B cell (primary cell): ENCODE measurements around the gene KLHL17. TPM values are rescaled to one million over a fixed set of nuclear protein-coding genes. Genes with fewer than 3 reads are reported as not detected.

Experiments
- ATAC-seq: fragments of 200-7000 bp; cut with Tn5 transposase; one replicate; pipeline ENCODE4 v1.10.0; 2021; ENCODE audit warnings: low read depth, mild to moderate bottlenecking, moderate number of reproducible peaks, moderate library complexity
- CTCF ChIA-PET: fragments of 350-600 bp; sonication (Branson Sonifier 250); formaldehyde crosslinking; loops from one replicate; lab custom pipeline; 2021; ENCODE audit warnings: antibody characterized with exemption, inconsistent platforms; lab: Charles Lee
- POLR2A ChIA-PET: fragments of 350-600 bp; sonication (Branson Sonifier 250); formaldehyde crosslinking; loops from one replicate; lab custom pipeline; 2021; ENCODE audit warnings: antibody characterized with exemption; lab: Charles Lee
- DNase-seq: peaks from one replicate; pipeline ENCODE4 v3.0.0; 2013
- H2AFZ ChIP-seq: 2 replicates; pipeline ENCODE4 v1.6.1; 2012; ENCODE audit warnings: mild to moderate bottlenecking, low read depth, low read length; ENCODE audit not compliant: insufficient read depth, poor library complexity, severe bottlenecking
- H3K27ac ChIP-seq, 2 donors: 1 replicate in 1 of 2; 2 replicates in 1 of 2; pipeline ENCODE4 v1.5.1; 2012 to 2013; ENCODE audit warnings: low read length in 2 of 2, mild to moderate bottlenecking in 2 of 2, moderate library complexity in 1 of 2
- H3K27me3 ChIP-seq, 4 experiments: fragments of 200-600 bp in 1 of 4; sonication (generic) in 1 of 4; replicated peaks in 1 of 4; 1 replicate in 2 of 4; 2 replicates in 2 of 4; pipeline versions ENCODE4 v1.6.1 to v1.7.0; 2013 to 2016; ENCODE audit warnings: low read length in 3 of 4, mild to moderate bottlenecking in 2 of 4, mixed read lengths in 1 of 4, moderate library complexity in 1 of 4; ENCODE audit not compliant: insufficient read depth in 4 of 4, control insufficient read depth in 3 of 4; ENCODE audit errors: control extremely low read depth in 1 of 4
- H3K36me3 ChIP-seq, 2 experiments: replicated peaks in 1 of 2; 1 replicate in 1 of 2; 2 replicates in 1 of 2; pipeline versions ENCODE4 v1.6.1 to v1.7.1; 2013; ENCODE audit warnings: low read length in 1 of 2; ENCODE audit not compliant: insufficient read depth in 2 of 2, control insufficient read depth in 1 of 2; ENCODE audit errors: control extremely low read depth in 1 of 2, extremely low read depth in 1 of 2
- H3K4me1 ChIP-seq, 2 donors: fragments of 200-600 bp in 1 of 2; sonication (generic) in 1 of 2; 1 replicate in 1 of 2; 2 replicates in 1 of 2; pipeline versions ENCODE4 v1.5.1 to v1.6.1; 2013 to 2017; ENCODE audit warnings: low read length in 2 of 2; ENCODE audit not compliant: control insufficient read depth in 2 of 2, insufficient read depth in 2 of 2
- H3K4me2 ChIP-seq: replicated peaks from 2 replicates; pipeline ENCODE3; 2012; ENCODE audit warnings: mild to moderate bottlenecking, low read depth, low read length; ENCODE audit not compliant: poor library complexity, severe bottlenecking
- H3K4me3 ChIP-seq, 5 experiments: fragments of 200-600 bp in 1 of 5; sonication (generic) in 1 of 5; 1 replicate in 3 of 5; 2 replicates in 2 of 5; pipeline versions ENCODE4 v1.5.1 to v1.7.0; 2011 to 2016; ENCODE audit warnings: low read length in 4 of 5, mild to moderate bottlenecking in 4 of 5, low read depth in 2 of 5, control low read depth in 1 of 5, moderate library complexity in 1 of 5; ENCODE audit not compliant: insufficient read depth in 1 of 5; ENCODE audit errors: control extremely low read depth in 1 of 5, extremely low read depth in 1 of 5
- H3K79me2 ChIP-seq: fragments of 200-600 bp; sonication (generic); one replicate; pipeline ENCODE4 v1.6.0; 2016; ENCODE audit warnings: low read length; ENCODE audit not compliant: control insufficient read depth, insufficient read depth
- H3K9ac ChIP-seq: fragments of 200-600 bp; sonication (generic); 2 replicates; pipeline ENCODE4 v1.6.1; 2017; ENCODE audit warnings: mild to moderate bottlenecking, low read length, moderate library complexity
- H3K9me3 ChIP-seq, 3 donors: one replicate each; pipeline versions ENCODE4 v1.6.1 to v1.7.1; 2013; ENCODE audit warnings: low read length in 2 of 3; ENCODE audit not compliant: control insufficient read depth in 2 of 3, insufficient read depth in 1 of 3; ENCODE audit errors: control extremely low read depth in 1 of 3
- H4K20me1 ChIP-seq: 2 replicates; pipeline ENCODE4 v1.6.0; 2012; ENCODE audit warnings: mild to moderate bottlenecking, low read length; ENCODE audit not compliant: insufficient read depth, control insufficient read depth, poor library complexity, severe bottlenecking
- H3K27ac Mint-ChIP-seq: one replicate; pipeline ENCODE4 v1.8.0; 2021; ENCODE audit warnings: mixed read lengths
- H3K27me3 Mint-ChIP-seq: one replicate; pipeline ENCODE4 v1.8.0; 2021; ENCODE audit warnings: mixed read lengths
- H3K4me1 Mint-ChIP-seq: one replicate; pipeline ENCODE4 v1.8.0; 2021; ENCODE audit warnings: mixed read lengths
- H3K4me3 Mint-ChIP-seq: one replicate; pipeline ENCODE4 v1.8.0; 2021; ENCODE audit warnings: mixed read lengths
- H3K9me3 Mint-ChIP-seq: one replicate; pipeline ENCODE4 v1.8.0; 2022; ENCODE audit warnings: mixed read lengths; ENCODE audit not compliant: insufficient read depth
- EZH2 ChIP-seq: IDR thresholded peaks from 2 replicates; pipeline ENCODE4 v1.6.1; 2012; ENCODE audit warnings: borderline replicate concordance, low read depth, mild to moderate bottlenecking, moderate library complexity, low read length; ENCODE audit not compliant: insufficient read depth, poor library complexity, severe bottlenecking
- WGBS: methylation state at CpG from one replicate; pipeline ENCODE4 v1.1.5; 2013; ENCODE audit warnings: missing lambda C conversion rate; ENCODE audit not compliant: insufficient coverage; 5-methylcytosine and 5-hydroxymethylcytosine counted together
- intact Hi-C: fragments of 100-400 bp; cut with micrococcal nuclease; formaldehyde crosslinking; loops from one replicate; pipeline ENCODE4 v1.10.0; 2022
- polyA plus RNA-seq: library from polyadenylated mRNA; depleted of rRNA; stranded (reverse); fragments of >200 nt; gene quantifications from 2 replicates; pipeline ENCODE4 v1.2.3, GENCODE V29; 2012
- total RNA-seq, 2 donors: library from RNA; stranded (reverse); fragments of 120-200 nt in 1 of 2; gene quantifications; 1 replicate in 1 of 2; 2 replicates in 1 of 2; pipeline versions ENCODE4 v1.2.3 to v1.2.4, GENCODE V29; 2013 to 2022
- TF ChIP-seq, protein P1 (sequence below): fragments of 200-600 bp; IDR thresholded peaks from one replicate; pipeline ENCODE4 v1.8.0; 2022; ENCODE audit warnings: antibody characterized with exemption, mild to moderate bottlenecking

Gene KLHL17
- total and polyA plus RNA-seq, 2 donors (not counting 1 experiment from before 2014, with no cell fraction given) = 30.1 to 57.5 TPM

- Histone ChIP-seq H3K9ac (no peak overlapping the region), H4K20me1 (no peaks in the 10 kb centered on the region), H3K27me3 (peaks cover 0 to 70% (median 35%) of the 10 kb centered on the region in 4 experiments), H3K36me3 (no peaks in the 10 kb centered on the region), H3K4me3 (no peak overlapping the region), H3K9me3 (peaks cover 0 to 18% (median 0%) of the 10 kb centered on the region in 3 donors), H3K27ac (no peak overlapping the region), H3K4me2 (no peak overlapping the region), H3K79me2 (no peaks in the 10 kb centered on the region), H3K4me1 (peaks cover 28 to 38% of the 10 kb centered on the region in 2 donors), H2AFZ (no peak overlapping the region)
- ChIA-PET POLR2A (no interaction called here), CTCF (interaction anchor here (1.6 kb wide), 1 partner anchor 15 kb away, joined by 3 read pairs; no protein-coding TSS in a partner anchor)
- DNase-seq (no peak), ATAC-seq (no peak)
- peaks cover 41% of the 10 kb centered on the region for H3K27me3 Mint-ChIP-seq
- peaks cover 18% of the 10 kb centered on the region for H3K4me1 Mint-ChIP-seq
- no peak overlapping the region for H3K4me3 Mint-ChIP-seq
- no peaks in the 10 kb centered on the region for H3K9me3 Mint-ChIP-seq
- WGBS = 90% methylated on average over 23 of the region's 23 CpGs
- intact Hi-C loops = loop anchor here (2.0 kb wide), 1 partner anchor 15 kb away; no protein-coding TSS in a partner anchor
- H3K27ac Mint-ChIP-seq = no peak overlapping the region
- no peak for TF ChIP-seq EZH2
- TF ChIP-seq, protein P1, sequence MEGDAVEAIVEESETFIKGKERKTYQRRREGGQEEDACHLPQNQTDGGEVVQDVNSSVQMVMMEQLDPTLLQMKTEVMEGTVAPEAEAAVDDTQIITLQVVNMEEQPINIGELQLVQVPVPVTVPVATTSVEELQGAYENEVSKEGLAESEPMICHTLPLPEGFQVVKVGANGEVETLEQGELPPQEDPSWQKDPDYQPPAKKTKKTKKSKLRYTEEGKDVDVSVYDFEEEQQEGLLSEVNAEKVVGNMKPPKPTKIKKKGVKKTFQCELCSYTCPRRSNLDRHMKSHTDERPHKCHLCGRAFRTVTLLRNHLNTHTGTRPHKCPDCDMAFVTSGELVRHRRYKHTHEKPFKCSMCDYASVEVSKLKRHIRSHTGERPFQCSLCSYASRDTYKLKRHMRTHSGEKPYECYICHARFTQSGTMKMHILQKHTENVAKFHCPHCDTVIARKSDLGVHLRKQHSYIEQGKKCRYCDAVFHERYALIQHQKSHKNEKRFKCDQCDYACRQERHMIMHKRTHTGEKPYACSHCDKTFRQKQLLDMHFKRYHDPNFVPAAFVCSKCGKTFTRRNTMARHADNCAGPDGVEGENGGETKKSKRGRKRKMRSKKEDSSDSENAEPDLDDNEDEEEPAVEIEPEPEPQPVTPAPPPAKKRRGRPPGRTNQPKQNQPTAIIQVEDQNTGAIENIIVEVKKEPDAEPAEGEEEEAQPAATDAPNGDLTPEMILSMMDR = no peak
Observed at GRCh38 chr1:920010-920409, 40.4 kb upstream of the KLHL17 start.

DNA sequence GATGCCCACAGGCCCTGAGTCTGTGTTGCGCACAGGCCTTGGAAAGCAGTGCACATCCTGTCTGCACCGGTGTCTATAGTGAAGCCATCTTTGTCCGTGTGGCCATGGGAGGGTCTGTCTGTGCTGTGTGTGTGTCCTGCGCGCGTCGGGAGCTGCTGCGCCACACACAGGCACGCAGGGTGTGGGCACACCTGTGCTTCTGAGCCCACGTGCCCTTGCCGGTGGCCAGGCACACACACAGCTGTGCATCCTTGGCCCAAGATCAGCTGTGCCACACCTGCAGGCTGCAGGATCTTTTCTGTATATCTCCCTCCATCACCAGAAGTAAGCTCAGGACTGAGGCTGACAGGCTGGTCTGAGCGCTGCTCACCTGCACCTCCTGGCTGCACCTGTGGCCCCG lies 39.9 kb upstream of the KLHL17 start:
- Histone ChIP-seq H3K79me2 (no peaks in the 10 kb centered on the region), H3K27me3 (peaks cover 0 to 73% (median 35%) of the 10 kb centered on the region in 4 experiments), H3K9ac (no peak overlapping the region), H3K4me3 (no peak overlapping the region), H3K36me3 (no peaks in the 10 kb centered on the region), H3K9me3 (peaks cover 0 to 18% (median 0%) of the 10 kb centered on the region in 3 donors), H2AFZ (no peak overlapping the region), H3K27ac (no peak overlapping the region), H3K4me1 (peaks cover 29 to 41% of the 10 kb centered on the region in 2 donors), H4K20me1 (no peaks in the 10 kb centered on the region), H3K4me2 (peak overlapping the region; percentile 51)
- no peak for TF ChIP-seq EZH2
- TF ChIP-seq, protein P1 = no peak
- intact Hi-C loops = loop anchor here (2.0 kb wide), 1 partner anchor 16 kb away; no protein-coding TSS in a partner anchor
- Mint-ChIP-seq H3K27ac (no peak overlapping the region), H3K9me3 (no peaks in the 10 kb centered on the region), H3K4me3 (peak overlapping the region; percentile 19), H3K4me1 (peaks cover 18% of the 10 kb centered on the region), H3K27me3 (peaks cover 38% of the 10 kb centered on the region)
- ATAC-seq = no peak
- POLR2A ChIA-PET = no interaction called here
- WGBS = 15% methylated on average over 11 of the region's 13 CpGs
- DNase-seq = no peak
- CTCF ChIA-PET = no interaction called here
